HCT116 (cell line): ENCODE data around the gene ZNF862. TPM values are rescaled to one million over a fixed set of nuclear protein-coding genes. Genes with fewer than 3 reads are reported as not detected.

Source experiments
- ATAC-seq: fragments of 200-7000 bp; cut with Tn5 transposase; 2 replicates; pipeline ENCODE4 v1.9.1; 2020; ENCODE audit warnings: mild to moderate bottlenecking, moderate library complexity
- BruUV-seq: library from RNA; stranded (reverse); fragments of 400-500 nt; replicated peaks from 2 replicates; lab custom pipeline; 2021; lab: Mats Ljungman, UMichigan
- CTCF ChIA-PET: fragments of 300-600 bp; sonication (Branson Sonifier 250); formaldehyde crosslinking; loops from one replicate; lab custom pipeline; 2021; ENCODE audit warnings: antibody characterized with exemption; lab: Charles Lee
- POLR2A ChIA-PET: fragments of 300-600, 350-600 bp; sonication (Branson Sonifier 250); formaldehyde crosslinking; loops from one replicate; lab custom pipeline; 2021; ENCODE audit warnings: antibody characterized with exemption; lab: Charles Lee
- RAD21 ChIA-PET, 2 experiments: fragments of 300-600 bp; sonication (Branson Sonifier 250); formaldehyde crosslinking; loops; one replicate each; lab custom pipeline; 2023; ENCODE audit warnings: low total read pairs in 2 of 2; ENCODE audit not compliant: uncharacterized antibody in 2 of 2, unreplicated experiment in 2 of 2, low non-redundant PET in 1 of 2; lab: Charles Lee
- DNase-seq: peaks from one replicate; pipeline ENCODE4 v3.0.0-alpha.2; 2010; ENCODE audit warnings: low read depth, low spot score
- H2AFZ ChIP-seq: fragments of 200-600 bp; shearing (Covaris generic), sonication (generic); 2 replicates; pipeline ENCODE4 v1.6.1; 2017; ENCODE audit warnings: low read depth, mixed run types, mixed read lengths, antibody characterized with exemption, low read length; ENCODE audit not compliant: poor library complexity, severe bottlenecking
- H3K27ac ChIP-seq: 2 replicates; pipeline ENCODE4 v1.5.1; 2012; ENCODE audit warnings: low read depth, low read length
- H3K27me3 ChIP-seq: fragments of 200-600 bp; sonication (generic); 2 replicates; pipeline ENCODE4 v1.6.1; 2016; ENCODE audit warnings: mixed run types, low read length, mixed read lengths; ENCODE audit not compliant: insufficient read depth
- H3K36me3 ChIP-seq, 2 experiments: fragments of 200-500 bp in 1 of 2; fragments of 200-600 bp in 1 of 2; sonication (Bioruptor generic) in 1 of 2; sonication (generic) in 1 of 2; 2 replicates each; pipeline versions ENCODE4 v1.5.1 to v1.6.1; 2014 to 2016; ENCODE audit warnings: low read length in 2 of 2, inconsistent platforms in 1 of 2, mixed read lengths in 1 of 2, mixed run types in 1 of 2; ENCODE audit not compliant: insufficient read depth in 2 of 2, control insufficient read depth in 1 of 2
- H3K4me1 ChIP-seq, 2 experiments: fragments of 200-600 bp in 1 of 2; sonication (generic) in 1 of 2; 2 replicates each; pipeline versions ENCODE4 v1.5.1 to v1.6.1; 2012 to 2017; ENCODE audit warnings: low read length in 2 of 2, inconsistent platforms in 1 of 2, mild to moderate bottlenecking in 1 of 2, mixed read lengths in 1 of 2, mixed run types in 1 of 2, moderate library complexity in 1 of 2; ENCODE audit not compliant: insufficient read depth in 2 of 2, control insufficient read depth in 1 of 2
- H3K4me2 ChIP-seq: fragments of 200-600 bp; sonication (generic); 2 replicates; pipeline ENCODE4 v1.6.1; 2017; ENCODE audit warnings: mixed run types, low read length, mixed read lengths
- H3K4me3 ChIP-seq, 2 experiments: fragments of 200-600 bp in 1 of 2; sonication (generic) in 1 of 2; replicated peaks in 1 of 2; 2 replicates each; pipeline ENCODE4 v1.5.1; 2011 to 2016; ENCODE audit warnings: low read length in 2 of 2, control low read depth in 1 of 2, low read depth in 1 of 2, mild to moderate bottlenecking in 1 of 2, mixed read lengths in 1 of 2, mixed run types in 1 of 2
- H3K79me2 ChIP-seq: fragments of 200-600 bp; sonication (generic); 2 replicates; pipeline ENCODE4 v1.6.1; 2017; ENCODE audit warnings: mild to moderate bottlenecking, mixed run types, low read length, moderate library complexity, mixed read lengths; ENCODE audit not compliant: insufficient read depth
- H3K9ac ChIP-seq: fragments of 200-600 bp; sonication (generic); 2 replicates; pipeline ENCODE4 v1.6.1; 2016; ENCODE audit warnings: low read length, mixed read lengths
- H3K9me2 ChIP-seq: fragments of 200-600 bp; sonication (generic), shearing (Covaris generic); 2 replicates; pipeline ENCODE4 v1.6.1; 2017; ENCODE audit warnings: mixed run types, mild to moderate bottlenecking, moderate library complexity; ENCODE audit not compliant: insufficient read depth
- H3K9me3 ChIP-seq, 2 experiments: fragments of 200-500 bp in 1 of 2; fragments of 200-600 bp in 1 of 2; sonication (Bioruptor generic) in 1 of 2; sonication (generic) in 1 of 2; 2 replicates each; pipeline ENCODE4 v1.6.1; 2014 to 2017; ENCODE audit warnings: low read length in 2 of 2, mixed read lengths in 2 of 2, inconsistent platforms in 1 of 2, low read depth in 1 of 2, mild to moderate bottlenecking in 1 of 2, mixed run types in 1 of 2, moderate library complexity in 1 of 2; ENCODE audit not compliant: control insufficient read depth in 1 of 2, insufficient read depth in 1 of 2
- H4K20me1 ChIP-seq: fragments of 200-600 bp; sonication (generic), shearing (Covaris generic); 2 replicates; pipeline ENCODE4 v1.6.1; 2017; ENCODE audit warnings: mixed run types, mild to moderate bottlenecking, moderate library complexity; ENCODE audit not compliant: insufficient read depth
- CEBPB ChIP-seq: IDR thresholded peaks from 2 replicates; pipeline ENCODE4 v1.6.1; 2012; ENCODE audit warnings: low read depth
- EGR1 ChIP-seq: IDR thresholded peaks from 2 replicates; pipeline ENCODE4 v1.6.1; 2012; ENCODE audit warnings: low read depth
- FOSL1 ChIP-seq: IDR thresholded peaks from 2 replicates; pipeline ENCODE4 v1.6.1; 2012; ENCODE audit warnings: low read depth
- RAD21 ChIP-seq: IDR thresholded peaks from 2 replicates; pipeline ENCODE4 v1.6.1; 2012; ENCODE audit warnings: low read depth, mild to moderate bottlenecking
- SIN3A ChIP-seq: IDR thresholded peaks from 2 replicates; pipeline ENCODE4 v1.6.1; 2012; ENCODE audit warnings: low read depth
- intact Hi-C: fragments of 100-400 bp; cut with micrococcal nuclease; formaldehyde crosslinking; loops from 2 replicates; pipeline ENCODE4 v1.10.0; 2022
- total RNA-seq: library from RNA; stranded (reverse); gene quantifications from one replicate; pipeline ENCODE4 v1.2.1, GENCODE V29; 2021; ENCODE audit not compliant: unreplicated experiment
- TF ChIP-seq, protein P1 (sequence below): IDR thresholded peaks from 2 replicates; pipeline ENCODE4 v1.6.1; 2011; ENCODE audit warnings: mild to moderate bottlenecking, low read length, moderate library complexity; ENCODE audit not compliant: insufficient replicate concordance; ENCODE audit errors: extremely low read depth
- TF ChIP-seq, protein P2 (sequence below): IDR thresholded peaks from 2 replicates; pipeline ENCODE4 v1.6.1; 2012
- TF ChIP-seq, protein P3 (sequence below): IDR thresholded peaks from 2 replicates; pipeline ENCODE4 v1.6.1; 2012; ENCODE audit warnings: low read depth

Gene ZNF862
- total RNA-seq, 1 experiment from 2014 or later, result 8.5 TPM

DNA sequence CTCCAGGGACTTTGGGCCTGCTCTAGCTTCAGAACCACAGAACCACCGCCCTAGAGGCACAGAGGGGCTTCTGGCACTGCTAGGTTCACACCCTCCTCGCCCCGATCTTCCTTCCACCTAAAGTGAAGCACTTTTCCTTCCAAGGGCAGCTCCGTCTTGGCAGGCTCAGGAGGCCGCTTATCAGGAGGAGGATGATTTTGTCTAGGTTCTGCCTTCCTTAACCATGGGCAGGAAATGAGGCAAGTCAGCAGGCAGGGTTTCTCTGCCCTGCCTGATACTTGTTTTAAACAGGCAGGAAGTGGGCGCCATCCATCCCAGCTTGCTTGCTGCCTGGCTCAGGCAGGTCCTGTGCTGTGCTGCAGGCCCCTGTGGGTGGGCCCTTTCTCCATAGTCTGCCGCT lies 27.3 kb downstream of the ZNF862 start:
- ChIA-PET POLR2A (no interaction called here), RAD21 (no interaction called here), CTCF (no interaction called here)
- Histone ChIP-seq H3K27me3 (no peaks in the 10 kb centered on the region), H3K9ac (no peak overlapping the region), H3K4me3 (no peak overlapping the region), H4K20me1 (no peaks in the 10 kb centered on the region), H3K27ac (no peak overlapping the region), H2AFZ (no peak overlapping the region), H3K9me2 (no peaks in the 10 kb centered on the region), H3K4me2 (no peak overlapping the region), H3K9me3 (no peaks in the 10 kb centered on the region), H3K4me1 (no peaks in the 10 kb centered on the region), H3K79me2 (no peaks in the 10 kb centered on the region), H3K36me3 (no peaks in the 10 kb centered on the region)
- no peak for ATAC-seq
- TF ChIP-seq, protein P1, sequence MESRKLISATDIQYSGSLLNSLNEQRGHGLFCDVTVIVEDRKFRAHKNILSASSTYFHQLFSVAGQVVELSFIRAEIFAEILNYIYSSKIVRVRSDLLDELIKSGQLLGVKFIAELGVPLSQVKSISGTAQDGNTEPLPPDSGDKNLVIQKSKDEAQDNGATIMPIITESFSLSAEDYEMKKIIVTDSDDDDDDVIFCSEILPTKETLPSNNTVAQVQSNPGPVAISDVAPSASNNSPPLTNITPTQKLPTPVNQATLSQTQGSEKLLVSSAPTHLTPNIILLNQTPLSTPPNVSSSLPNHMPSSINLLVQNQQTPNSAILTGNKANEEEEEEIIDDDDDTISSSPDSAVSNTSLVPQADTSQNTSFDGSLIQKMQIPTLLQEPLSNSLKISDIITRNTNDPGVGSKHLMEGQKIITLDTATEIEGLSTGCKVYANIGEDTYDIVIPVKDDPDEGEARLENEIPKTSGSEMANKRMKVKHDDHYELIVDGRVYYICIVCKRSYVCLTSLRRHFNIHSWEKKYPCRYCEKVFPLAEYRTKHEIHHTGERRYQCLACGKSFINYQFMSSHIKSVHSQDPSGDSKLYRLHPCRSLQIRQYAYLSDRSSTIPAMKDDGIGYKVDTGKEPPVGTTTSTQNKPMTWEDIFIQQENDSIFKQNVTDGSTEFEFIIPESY, result no peak
- TF ChIP-seq FOSL1, result no peak
- TF ChIP-seq SIN3A, result no peak
- TF ChIP-seq CEBPB, result no peak
- BruUV-seq, result no TSS peak
- intact Hi-C loops, result no loop called here
- DNase-seq, result no peak

DNA sequence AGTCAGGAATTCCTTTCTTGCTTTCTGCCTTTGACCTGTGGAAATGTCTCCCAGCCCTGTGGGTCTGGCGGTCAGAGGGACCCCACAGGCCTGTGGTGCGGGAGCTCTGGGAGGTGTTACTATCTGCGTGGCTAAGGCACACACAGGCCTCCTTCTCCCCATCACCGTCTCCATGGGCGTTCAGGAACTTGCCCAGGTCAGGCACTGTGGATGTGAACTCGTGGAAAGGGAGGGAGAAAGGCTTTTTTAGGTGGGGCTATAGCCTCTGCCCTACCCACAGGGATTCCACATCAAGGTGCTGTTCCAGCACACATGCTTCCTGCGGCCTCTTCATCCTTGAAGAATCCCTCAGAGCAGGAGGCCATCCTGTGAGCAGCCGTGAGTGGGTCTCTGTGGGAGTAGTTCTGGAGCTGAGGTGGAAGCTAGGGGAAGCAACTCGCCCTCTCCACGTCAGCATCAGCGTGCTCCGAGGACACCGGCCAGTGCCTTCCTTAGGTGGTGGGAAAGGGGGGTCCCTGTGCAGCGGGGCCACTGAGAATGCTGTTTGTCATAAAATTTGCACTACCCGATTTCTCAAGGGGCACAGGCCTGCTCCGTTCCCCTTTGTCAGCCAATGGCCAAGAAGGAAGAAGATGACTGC lies 28.1 kb downstream of the ZNF862 start:
- RAD21 ChIA-PET, result no interaction called here
- no peaks in the 10 kb centered on the region for H3K27me3 ChIP-seq
- H4K20me1 ChIP-seq, result no peaks in the 10 kb centered on the region
- H3K79me2 ChIP-seq, result no peaks in the 10 kb centered on the region
- CTCF ChIA-PET, result no interaction called here
- H3K9ac ChIP-seq, result no peak overlapping the region
- POLR2A ChIA-PET, result no interaction called here
- no peaks in the 10 kb centered on the region for H3K9me3 ChIP-seq
- TF ChIP-seq, protein P2, sequence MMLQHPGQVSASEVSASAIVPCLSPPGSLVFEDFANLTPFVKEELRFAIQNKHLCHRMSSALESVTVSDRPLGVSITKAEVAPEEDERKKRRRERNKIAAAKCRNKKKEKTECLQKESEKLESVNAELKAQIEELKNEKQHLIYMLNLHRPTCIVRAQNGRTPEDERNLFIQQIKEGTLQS, result no peak
- TF ChIP-seq EGR1 (no peak), RAD21 (no peak)
- TF ChIP-seq, protein P3, sequence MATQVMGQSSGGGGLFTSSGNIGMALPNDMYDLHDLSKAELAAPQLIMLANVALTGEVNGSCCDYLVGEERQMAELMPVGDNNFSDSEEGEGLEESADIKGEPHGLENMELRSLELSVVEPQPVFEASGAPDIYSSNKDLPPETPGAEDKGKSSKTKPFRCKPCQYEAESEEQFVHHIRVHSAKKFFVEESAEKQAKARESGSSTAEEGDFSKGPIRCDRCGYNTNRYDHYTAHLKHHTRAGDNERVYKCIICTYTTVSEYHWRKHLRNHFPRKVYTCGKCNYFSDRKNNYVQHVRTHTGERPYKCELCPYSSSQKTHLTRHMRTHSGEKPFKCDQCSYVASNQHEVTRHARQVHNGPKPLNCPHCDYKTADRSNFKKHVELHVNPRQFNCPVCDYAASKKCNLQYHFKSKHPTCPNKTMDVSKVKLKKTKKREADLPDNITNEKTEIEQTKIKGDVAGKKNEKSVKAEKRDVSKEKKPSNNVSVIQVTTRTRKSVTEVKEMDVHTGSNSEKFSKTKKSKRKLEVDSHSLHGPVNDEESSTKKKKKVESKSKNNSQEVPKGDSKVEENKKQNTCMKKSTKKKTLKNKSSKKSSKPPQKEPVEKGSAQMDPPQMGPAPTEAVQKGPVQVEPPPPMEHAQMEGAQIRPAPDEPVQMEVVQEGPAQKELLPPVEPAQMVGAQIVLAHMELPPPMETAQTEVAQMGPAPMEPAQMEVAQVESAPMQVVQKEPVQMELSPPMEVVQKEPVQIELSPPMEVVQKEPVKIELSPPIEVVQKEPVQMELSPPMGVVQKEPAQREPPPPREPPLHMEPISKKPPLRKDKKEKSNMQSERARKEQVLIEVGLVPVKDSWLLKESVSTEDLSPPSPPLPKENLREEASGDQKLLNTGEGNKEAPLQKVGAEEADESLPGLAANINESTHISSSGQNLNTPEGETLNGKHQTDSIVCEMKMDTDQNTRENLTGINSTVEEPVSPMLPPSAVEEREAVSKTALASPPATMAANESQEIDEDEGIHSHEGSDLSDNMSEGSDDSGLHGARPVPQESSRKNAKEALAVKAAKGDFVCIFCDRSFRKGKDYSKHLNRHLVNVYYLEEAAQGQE, result no peak
- no TSS peak for BruUV-seq
- intact Hi-C loops, result no loop called here
- no peaks in the 10 kb centered on the region for H3K9me2 ChIP-seq
- no peaks in the 10 kb centered on the region for H3K36me3 ChIP-seq
- DNase-seq (no peak), ATAC-seq (no peak)
- H3K4me3 ChIP-seq, result no peak overlapping the region
- H3K27ac ChIP-seq, result no peak overlapping the region
- no peak overlapping the region for H2AFZ ChIP-seq
- no peak overlapping the region for H3K4me2 ChIP-seq
- no peaks in the 10 kb centered on the region for H3K4me1 ChIP-seq
